ENCODE results near the gene IL23A.

IL23A gene

DNA sequence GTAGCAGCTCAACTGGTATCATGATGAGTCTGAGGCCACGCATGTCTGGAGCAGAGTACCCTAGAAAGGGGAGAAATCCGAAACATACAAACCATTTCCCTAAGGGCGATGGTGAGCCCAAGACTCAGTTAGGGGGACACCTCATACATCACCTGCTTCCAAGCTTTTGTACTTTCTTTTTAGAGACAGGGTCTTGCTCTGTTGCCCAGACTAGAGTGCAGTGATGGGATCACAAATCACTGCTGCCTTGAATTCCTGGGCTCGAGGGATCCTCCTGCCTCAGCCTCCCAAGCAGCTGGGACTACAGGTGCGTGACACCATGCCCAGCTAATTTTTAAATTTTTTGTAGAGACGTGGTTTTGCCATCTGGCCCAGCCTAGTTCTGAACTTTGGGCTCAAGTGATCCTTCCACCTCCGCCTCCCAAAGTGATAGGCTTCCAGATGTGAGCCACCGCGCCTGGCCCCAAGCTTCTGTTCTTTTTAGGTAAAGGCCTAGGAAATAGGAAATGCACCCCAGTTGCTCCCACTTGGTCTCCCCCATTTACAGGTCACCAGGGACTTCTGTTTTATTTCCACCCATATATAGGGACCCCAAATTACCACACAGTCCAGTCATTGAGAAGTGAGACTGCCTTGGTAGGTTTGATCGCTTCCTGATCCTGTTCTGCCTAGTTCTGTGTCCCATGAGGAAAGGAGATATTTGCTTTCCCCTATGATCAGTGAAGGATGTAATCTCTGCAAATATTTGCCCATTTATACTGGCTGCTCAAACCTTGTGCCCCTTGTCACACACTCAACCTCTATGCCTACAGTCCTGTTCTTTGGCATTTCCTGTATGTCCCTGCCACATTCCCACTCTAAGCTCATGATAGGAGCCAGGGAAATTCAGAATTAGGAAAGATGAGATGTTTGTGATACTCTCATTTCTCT, 23.7 kb downstream of the IL23A start, which contains the start of gene APOF:
Gene APOF (minus strand): TSS at position 728 of the 930 bp plus-strand sequence. CDS start 112 bp downstream, at position 616.
- ATAC-seq = no peak

DNA sequence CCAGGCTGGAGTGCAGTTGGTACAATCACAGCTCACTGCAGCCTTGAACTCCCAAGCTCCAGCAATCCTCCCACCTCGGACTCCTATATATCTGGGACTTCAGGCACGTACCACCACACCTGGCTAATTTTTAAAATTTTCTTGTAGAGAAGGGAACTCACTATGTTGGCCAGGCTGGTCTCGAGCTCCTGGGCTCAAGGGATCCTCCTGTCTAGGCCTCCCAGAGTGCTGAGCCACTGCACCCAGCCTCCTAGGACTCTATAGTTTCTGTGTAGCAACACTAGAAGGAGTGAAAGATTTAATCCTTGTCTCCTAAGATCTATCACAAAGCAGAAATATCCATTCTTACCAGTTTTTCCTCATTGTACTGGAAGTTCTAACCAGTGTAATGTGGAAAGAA, 28.3 kb downstream of the IL23A start:
- ATAC-seq = no peak

DNA sequence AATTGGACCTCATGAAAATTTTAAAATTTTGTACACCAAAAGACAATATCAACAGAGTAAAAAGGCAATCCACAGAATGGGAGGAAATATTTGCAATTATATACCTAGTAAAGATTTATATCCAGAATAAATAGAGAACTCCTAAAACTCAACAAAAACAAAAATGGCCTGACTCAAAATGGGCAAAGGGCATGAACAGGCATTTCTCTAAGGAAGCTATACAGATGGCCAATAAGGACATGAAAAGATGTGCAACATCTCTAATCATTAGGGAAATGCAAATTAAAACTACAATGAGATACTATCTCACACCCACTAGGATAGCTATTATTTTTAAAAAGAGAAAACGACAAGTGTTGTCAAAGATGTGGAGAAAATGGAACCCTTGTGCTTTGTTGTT, 34.8 kb downstream of the IL23A start:
- no peak for ATAC-seq

DNA sequence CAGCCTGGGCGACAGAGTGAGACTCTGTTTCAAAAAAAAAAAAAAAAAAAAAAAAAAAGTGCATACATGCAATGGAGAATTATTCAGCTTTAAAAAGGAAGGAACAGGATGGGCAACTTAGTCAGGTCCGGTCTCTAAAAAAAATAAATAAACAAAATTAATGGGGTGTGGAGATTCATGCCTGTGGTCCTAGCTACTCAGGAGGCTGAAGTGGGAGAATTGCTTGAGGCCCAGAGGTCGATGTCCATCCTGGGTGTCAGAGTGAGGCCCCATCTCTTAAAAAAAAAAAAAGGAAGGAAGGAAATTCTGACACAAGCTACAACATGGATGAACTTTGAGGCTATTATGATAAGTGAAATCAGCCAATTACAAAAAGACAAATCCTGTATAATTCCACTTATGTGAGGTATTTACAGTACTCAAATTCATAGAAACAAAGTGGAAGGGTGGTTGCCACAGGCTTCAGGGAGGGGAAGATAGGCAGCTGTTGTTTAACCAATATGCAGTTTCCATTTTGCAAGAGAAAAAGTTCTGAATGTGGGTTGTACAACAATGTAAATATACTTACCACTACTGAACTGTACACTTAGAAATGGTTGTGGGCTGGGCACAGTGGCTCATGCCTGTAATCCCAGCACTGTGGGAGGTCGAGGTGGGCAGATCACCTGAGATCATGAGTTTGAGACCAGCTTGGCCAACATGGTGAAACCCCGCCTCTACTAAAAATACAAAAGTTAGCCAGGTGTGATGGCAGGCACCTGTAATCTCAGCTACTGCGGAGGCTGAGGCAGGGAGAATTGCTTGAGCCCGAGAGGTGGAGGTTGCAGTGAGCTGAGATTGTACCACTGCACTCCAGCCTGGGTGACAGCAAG, 36.3 kb downstream of the IL23A start:
- no peak for ATAC-seq

DNA sequence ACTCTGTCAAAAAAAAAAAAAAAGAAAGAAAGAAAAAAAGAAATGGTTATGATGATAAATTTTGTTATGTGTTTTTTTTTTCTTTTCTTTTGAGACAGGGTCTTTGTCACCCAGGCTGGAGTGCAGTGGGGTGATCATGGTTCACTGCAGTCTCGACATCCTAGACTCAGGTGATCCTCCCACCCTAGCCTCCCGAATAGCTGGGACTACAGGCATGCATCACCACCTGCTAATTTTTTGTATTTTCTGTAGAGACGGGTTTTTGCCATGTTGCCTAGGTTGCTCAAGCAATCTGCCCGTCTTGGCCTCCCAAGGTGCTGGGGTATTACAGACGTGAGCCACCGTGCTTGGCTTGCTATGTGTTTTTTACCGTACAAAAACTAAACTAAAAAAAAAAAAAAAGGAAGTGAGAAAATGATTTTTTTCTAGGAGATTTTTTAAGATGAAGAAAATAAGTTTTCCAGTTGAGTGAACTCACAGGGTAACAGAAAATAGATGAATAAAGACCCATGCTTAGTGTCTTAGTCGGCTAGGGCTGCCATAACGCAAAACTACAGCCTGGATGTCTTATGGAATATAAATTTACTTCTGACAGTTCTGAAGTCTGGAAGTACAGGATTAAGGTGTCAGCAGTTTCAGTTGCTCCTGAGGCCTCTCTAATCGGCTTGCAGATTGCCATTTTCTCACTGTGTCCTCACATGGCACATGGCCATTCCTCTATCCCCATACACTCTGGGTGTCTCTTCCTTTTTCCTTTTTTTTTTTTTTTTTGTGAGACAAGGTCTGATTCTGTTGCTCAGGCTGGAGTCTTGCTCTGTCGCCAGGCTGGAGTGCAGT, 37.1 kb downstream of the IL23A start:
- ATAC-seq = no peak

DNA sequence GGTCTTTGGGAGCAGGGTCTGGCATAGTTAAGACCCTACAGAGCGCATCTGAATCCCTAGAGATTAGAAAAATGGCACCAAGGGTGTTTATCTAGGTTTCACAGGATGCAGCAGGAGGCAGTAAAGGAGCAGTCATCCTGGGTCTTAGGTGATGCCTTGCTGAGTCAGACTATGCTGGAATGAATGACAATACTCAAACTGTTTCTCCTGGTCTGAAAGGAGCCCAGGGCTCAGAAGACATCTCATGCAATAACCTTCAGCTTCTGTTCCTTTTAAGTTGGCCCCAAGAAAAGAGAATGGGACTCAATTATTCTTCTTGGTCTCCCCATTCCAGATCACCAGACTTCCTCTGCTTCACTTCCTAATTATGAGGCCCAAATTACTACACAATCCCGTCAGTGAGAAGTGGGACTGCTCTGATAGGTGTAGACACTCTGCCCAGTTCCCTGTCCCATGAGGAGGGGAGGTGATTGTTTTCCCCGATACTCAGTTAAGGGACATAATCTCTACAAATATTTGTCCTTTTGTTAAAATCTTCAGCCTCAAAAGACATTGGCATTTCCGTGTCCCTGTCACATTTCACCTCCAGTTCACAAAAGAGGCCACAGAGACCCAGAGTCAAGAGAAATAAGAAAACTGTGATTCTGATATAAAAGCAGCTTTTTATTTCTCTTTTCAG, 38.8 kb downstream of the IL23A start:
- peak in 1 of 2 donors; percentile 77 for ATAC-seq

DNA sequence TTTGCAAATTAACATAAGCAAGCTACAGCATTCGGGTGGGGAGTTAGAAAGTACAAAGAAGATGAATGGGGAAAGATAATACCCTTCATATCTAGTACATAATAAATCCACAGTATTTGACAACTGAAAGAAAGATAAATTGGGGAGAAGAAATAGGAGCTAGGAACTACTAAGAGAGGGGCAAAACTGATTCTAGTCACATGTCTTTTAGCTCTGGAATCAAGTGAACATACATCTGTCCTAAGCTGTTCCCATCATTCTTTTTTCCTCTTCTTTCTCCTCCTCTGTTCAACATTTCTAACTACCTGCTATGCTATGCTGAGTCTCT, 39.3 kb downstream of the IL23A start:
- ATAC-seq = no peak

DNA sequence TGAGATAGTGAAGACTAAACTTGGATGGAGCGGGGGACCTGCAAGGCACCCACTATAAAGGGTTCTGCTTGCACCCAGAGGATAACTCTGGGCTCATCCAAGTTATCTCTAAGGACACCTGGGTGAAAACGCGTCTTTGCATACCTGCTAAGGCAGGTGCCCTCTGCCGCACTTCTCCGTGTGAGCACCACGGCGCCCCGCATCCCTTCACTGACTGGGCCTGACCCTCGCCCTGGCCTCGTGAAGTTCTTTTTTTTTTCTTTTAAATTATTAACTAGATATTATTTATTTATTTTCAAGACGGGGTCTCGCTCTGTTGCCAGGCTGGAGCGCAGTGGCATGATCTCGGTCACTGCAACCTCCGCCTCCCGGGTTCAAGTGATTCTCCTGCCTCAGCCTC, 43.9 kb downstream of the IL23A start:
- ATAC-seq = no peak

DNA sequence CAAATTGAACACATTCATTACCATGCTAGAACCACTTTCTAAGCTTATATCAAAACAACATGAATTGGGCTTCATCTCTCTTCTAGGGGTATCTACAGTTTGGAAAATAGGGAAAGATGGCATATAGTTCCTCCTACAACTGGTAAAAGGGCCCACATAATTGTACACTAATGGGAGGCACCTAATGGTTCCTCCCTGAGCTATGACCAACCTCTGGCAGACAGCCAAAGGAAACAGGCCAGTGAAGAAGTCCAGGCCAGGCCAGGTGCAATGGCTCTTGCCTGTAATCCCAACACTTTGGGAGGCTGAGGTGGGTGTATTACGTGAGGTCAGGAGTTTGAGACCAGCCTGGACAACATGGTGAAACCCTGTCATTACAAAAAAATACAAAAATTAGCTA, 47.2 kb downstream of the IL23A start:
- ATAC-seq = no peak

DNA sequence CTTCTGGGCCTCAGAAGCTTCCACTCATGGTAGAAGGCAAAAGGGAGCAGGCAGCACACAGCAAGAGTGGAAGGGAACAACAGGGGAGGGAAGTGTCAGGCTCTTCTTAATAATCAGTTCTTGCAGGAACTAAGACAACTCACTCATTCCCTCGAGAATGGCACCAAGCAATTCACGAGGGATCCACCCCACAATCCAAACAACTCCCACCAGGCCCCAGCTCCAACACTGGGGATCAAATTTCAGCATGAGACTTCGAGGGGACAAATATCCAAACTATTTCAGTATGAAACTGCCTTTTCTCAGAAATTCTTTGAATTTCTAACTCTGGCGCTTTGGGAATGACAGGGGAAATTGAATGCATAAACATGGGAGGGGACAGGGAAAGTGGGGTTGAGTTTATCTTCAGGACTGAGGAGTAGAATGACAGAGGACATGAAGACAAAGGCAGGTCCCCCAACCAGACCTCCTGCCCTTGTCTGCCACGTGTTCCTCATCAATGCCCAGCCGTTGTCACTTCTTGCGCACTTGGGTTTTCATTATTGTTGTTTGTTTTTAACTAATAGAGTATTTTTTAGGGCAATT, 48.6 kb downstream of the IL23A start:
- ATAC-seq = no peak

DNA sequence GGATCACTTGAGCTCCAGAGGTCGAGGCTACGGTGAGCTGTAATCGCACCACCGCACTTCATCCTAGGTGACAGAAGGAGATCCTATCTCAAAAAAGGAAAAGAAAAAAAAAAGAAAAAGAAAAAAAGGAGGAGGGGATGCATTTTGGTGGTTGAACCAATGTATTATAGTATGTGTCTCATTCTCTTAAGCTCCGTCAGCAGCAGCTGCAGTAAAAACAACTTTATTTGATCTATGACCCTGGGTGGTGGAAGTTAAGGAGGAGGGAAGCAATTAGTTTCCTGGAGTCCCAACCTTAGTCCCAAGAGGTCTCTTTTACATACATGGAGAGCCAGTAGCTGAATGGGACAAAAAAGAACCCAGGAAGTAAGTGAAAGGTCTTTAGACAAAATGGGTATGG, 50.7 kb downstream of the IL23A start:
- no peak for ATAC-seq

All from activated CD4-positive, CD25-positive, alpha-beta regulatory T cell treated with anti-CD3 and anti-CD28 coated beads, Interleukin-2, amount 50 U/mL, for 24 hours (primary cell).